ENCODE measurements around the gene IFRD1. TPM values are rescaled to one million over a fixed set of nuclear protein-coding genes. Genes with fewer than 3 reads are reported as not detected.

IFRD1 gene
- polyA plus RNA-seq, 12 donors = 24.0 to 41.8 (median 32.6) TPM; not detected in 1

DNA sequence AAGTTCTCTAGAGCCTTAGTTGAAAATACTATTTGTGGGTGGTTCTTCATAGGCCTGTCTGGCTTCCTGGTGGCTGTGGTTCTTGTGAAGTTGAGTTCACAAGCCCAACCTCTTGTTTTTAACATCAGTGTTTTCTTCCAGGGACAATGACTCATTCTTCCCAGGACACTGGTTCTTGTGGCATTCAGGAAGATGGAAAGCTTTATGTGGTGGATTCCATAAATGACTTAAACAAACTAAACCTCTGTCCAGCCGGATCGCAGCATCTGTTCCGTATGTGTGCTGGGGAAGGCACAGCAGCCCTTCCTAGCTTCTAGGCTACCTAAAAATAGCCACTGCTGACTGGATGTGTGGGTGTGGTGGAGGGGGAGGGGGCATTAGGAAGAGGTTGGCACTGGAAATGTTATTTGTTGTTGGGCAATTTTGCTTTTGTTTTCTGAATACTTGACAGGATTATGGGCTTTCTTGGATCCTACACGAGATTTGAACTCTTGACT is 34.5 kb downstream of the IFRD1 start:
- DNase-seq = no peak

DNA sequence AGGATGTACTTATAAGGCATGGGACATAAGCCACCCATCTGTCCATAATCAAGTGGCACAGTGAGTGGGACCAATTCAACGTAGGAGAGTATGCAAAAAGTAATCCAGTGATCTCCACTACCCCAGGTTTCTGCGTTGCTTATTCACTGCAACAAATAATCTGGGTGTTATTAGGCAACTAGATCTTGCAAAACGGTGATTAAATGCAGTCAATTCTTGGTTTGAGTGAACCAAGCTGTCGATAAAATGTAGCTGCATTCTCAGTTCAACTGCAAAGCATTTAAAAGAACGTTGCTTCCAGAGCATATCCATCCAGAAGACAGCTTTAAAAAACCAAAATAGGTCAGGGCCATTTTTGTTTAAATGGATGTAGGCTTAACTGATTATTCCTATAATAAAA is 35.5 kb downstream of the IFRD1 start:
- DNase-seq = no peak

DNA sequence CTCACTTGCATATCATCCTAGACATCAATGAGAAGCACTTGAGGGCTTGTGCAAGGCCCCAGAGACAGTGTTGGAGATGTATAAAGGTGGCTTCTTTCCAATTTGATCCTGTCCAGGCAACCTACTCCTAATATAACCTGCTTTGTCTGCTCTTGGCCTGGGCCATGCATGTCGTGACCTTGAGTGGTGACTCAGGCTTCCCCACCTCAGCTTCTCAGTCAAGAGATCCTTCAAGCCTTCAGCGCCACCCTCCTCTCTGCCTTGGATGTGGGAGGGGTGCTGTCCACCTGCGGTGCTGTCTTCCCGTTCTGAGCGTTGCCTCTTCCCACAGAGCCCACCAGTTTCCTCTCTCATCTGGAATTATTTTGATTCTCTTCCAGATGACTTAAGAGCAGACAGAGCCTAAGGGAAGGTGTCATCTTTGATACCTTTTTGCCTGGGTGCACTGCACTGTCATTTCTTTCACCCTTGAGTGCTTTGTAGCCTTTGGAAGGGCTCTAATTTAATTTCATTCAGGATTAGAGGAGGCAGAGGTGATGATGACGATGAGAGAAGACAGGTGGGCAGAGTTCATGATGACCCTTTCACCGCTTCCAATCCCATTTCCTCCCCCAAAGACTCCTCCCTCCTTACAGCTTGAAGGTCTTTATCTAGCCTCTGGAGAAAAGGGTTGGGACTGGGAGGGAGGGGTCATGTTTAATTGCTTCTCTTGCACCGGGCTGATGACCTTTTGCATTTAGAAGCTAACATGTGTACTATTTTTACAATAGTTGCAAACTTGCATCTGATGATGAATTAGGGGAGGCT is 37.4 kb downstream of the IFRD1 start:
- no peak for DNase-seq

DNA sequence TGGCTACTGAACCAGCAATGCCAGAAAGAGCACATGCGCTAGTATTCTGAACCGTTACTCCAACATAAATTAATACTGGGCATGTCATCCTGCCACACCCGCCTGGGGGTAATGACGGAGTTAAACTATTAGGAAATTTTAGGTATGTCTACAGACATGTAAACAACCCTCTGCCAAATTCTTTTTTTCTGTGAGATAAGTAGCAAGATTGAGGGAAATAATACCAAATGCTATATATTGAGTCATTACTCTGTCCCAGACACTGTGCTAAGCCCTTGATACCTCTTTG is 37.9 kb downstream of the IFRD1 start:
- no peak for DNase-seq

DNA sequence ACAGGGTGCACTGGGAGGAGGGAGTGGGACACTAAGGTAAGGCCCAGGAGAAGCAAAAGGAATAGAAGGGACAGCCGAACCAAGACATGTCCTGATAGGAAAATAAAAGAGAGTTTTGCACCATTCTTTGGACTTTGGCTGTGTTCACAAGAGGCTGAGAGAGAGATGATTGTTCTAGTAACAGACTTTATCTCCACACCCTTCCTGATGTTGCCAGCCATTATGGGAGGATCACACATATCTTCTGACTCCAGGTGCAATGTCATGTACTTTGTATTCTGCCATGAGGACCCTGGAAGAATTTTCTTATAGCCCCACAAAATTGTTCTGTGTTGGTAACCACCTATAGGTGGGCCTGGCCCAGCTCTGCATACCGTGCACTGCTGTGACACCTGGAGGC is 41.9 kb downstream of the IFRD1 start:
- no peak for DNase-seq

DNA sequence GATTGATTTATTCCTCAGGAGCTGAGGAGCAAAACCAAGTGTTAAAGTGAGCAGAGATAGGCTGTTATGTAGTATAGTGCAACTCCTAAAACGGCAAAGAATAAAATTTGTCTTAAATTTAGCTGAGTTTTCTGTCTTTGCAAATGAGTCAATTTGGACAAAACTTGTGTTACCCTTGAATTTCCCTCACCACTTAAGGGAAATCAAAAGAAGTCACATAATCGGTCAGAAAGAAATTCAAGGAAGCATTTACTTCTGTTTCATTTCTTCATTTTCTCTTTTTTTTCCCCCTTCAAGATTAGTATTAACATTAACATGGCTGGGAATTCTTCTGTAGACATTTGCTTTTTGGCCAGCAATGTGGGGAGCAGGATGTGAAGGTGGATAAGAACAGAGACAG is 44.4 kb downstream of the IFRD1 start:
- DNase-seq = no peak

DNA sequence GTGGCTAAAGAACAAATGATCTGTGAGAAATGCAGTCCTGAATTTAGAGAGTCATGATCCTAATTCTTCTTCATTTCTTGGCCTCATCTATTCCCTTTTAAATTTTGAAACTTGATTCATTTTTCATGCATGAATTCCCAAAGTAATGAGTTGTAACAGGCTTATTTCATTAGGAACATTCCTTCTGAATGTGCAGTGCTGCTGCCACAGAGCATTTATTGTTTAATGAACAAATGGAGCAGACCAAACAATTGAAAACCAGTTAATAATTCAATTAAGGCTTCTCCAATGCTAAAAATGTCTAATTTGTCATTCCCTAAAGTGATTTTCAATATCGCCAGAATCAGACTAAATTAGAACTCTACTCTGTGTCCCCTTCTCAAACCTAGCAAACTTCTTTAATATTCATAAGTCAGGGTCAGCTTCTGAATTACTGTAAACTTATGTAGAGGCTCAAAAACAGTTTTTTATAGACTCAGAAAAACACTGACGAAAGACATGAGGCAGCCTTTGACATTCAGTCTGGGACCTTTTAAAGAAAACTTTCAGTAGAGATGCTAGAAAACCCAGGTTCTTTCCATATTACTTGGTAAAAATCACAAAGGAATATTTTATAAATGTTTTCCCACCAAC is 45.0 kb downstream of the IFRD1 start:
- DNase-seq = no peak

DNA sequence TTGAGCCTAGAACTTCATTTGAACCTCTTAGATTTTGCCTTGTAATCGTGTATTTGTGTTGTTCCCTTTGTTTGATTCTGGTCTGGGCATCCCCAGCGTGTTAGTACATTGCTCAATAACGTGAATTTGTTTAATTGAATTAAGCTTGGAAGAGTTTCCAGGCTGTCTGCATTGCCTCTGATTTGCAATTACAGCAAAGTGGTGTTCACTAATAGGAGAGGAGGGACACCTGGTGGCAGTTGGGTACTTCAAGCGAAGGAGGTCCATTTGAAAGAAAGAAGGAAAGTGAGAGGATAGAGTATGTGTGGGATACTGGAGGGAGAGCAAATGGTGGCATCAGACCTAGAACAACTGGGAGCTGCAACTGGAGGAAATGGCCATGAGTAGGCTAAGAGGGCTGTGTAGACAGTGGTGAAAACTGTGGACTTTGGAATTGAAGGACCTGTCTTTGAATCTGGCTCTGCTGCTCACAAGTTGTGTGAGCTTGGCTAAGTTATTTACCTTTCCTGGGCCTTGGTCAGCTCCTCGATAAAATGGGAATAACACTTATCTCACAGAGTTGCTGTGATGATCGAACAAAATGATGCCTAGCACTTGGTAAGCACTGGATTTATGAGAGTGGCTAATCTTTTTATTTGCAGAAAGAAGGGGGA is 45.7 kb downstream of the IFRD1 start:
- DNase-seq = no peak

DNA sequence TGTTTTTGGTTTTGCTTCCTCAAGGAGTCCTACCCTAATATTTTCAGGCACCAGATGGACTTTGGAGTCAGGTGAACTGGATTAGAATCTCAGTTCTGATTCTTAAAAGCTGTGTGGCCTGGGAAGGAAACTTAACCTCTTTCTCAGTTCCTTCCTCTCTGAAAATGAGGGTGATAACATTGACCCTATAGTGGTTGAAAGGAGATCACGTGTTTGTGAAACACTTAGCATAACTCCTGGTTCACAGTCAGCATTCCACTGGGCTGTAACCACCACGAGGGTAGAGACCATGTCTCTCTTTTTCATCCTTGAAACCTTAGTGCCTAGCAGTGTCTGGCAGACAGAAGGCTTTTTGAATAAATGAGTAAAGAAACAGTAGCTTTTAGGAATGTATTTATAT is 47.2 kb downstream of the IFRD1 start:
- no peak for DNase-seq

DNA sequence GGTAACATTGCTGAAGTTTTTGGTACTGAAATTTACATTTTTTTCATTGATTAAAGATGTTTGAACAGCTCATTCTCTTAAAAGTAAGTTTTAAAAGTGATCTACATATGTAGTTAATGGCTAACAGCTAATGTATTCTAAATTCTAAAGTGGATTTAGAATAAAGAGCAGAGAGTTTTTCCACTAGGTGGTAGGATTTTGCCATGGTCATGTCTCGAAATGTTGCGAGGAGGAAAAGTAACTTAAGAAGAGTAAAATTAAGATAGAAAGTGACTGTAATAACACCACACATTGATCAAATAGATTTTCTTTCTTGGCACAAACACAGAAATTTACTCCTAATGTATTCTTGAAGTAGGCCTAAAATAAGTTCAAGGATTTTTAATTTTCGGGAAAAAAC is 50.4 kb downstream of the IFRD1 start:
- DNase-seq = no peak

DNA sequence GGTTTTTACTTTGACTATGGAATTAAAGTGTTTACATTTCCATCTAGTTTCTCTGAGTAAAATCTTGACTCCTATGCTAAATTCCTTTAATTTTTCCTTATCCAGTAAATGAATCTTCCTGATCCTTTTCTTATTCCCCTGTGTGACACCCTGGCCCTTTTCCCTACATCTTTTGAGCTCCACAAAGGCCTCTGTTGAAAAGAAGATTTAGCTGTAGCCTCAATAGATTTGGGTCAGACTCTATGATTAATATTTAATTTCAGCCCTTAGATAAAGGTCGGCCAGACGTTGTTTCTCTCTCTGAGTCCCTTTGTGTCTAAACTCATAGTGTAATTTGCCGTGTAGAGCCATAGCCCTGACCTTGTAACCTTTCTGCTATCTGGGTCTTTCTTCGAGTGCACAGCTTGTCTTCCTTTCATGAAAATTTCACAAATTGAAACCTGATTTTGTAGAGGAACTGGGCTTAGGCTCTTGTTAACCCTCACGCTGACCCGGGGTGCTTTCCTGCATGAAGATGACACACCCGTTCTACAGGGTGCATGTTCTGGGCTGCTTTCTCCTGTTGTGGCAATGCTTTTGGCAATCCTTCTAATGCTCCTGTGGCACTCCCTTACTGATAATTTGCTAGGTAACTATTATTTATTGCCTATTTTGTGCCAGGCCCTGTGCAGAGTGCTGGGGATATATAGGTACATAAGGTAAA is 51.7 kb downstream of the IFRD1 start:
- no peak for DNase-seq

DNA sequence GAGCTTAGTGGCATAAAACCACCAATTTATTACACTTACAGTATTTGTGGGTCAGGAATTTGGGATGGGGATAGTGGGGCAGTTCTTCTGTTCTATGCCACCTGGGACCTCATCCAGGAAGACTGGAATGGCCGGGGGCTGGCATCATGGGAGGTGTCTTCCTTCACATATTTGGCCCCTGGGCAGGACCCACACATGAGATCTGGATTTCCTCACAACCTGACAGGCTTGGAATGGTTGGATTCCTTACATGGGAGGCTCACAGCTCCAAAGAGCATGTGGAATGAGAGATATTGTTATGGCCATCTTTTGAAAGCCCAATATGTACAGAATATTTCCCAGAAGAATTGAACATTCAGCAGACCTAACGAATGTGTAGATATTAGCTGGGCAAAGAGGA is 52.4 kb downstream of the IFRD1 start:
- DNase-seq = no peak

DNA sequence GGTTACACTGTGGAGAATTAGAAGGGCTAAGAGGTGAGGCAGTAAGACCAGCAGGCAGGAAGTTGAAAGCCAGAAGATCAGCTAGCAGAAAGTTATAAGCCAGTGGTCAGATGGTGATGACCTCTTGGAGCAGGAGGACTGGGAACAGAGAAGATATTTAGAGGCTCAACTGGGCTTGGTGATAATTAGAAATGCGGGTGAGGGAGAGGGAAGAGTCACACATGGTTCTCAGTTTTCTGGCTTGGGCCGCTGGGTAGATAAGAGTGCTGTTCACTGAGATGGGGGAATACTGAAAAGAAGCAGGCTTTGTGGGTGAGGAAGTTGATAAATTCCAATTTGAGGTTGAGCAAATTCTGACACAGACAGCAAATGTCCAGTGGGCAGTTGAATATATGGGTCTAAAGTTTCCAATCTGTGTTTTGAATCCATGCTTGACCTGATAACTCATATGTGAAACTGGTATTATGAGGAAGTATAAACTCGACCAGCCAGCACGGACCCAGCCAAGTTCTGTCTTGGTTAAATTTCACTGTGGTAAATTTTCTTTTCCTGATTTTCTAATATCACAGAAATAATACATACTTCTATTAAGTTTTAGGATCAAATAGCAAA is 53.2 kb downstream of the IFRD1 start:
- DNase-seq = no peak

DNA sequence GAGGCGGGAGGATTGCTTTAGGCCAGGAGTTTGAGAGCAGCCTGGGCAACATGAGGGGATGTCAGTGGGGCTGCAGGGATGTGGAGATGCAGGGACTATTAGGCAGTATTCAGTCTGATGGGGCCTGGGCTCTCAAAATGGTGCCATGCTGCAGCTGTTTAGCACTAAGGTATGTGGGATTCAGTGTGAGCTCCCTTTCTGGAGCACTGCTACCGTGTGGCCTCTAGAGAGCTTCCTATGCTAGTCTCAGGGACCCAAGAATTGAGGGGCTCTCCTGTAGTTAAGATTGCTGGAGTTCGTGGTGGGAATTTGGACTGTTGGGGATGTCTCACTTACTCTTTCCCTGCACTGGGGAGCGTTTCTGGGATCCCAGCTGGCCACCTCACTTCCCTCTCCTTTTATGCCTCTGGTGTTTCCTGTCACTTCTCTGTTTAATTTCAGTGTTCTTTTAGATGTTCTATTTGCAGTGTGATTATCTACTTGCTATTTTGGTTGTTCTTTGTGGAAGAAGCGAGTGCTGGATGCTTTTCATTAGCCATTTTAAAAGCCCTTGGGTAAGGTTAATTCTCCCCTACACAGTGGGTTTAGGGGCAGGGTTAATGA is 53.9 kb downstream of the IFRD1 start:
- no peak for DNase-seq

DNA sequence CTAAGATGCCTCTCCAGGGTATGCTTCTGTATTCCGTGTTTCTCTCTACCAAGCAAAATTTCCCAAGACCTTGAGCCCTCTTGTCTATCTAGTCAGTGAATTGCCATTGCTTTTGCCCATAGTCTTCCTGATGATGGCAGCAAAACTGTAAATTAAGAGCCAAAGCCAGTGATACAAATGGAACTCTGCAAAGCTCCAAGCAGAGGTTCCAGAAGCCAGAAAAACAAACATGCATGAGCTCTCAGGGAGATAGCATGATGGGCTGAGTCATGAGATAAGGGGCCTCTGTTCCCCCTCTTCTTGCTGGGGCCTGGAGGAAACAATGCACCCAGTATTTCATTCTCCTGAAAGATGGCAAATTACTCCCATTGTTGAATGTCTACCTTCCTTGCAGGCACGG is 55.2 kb downstream of the IFRD1 start:
- DNase-seq = no peak

DNA sequence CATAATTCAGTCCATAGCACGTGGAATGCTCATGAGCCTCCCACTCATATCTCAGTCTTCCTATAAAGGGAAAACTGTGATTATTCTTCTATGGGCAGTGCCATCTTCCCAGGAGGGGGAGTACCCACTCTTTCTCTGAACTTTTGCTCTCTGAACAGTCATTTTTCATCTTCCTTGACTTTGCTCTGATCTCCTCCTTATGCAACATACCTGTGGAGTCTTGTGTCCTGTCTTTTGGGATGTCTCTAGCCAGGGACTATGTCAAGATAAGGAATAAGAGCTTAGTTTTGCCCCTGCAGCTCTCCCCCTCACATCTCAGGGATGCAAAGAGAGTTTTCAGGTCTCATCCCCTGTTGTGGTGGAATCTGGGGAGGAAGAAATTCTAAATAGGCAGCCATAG is 58.1 kb downstream of the IFRD1 start:
- no peak for DNase-seq

DNA sequence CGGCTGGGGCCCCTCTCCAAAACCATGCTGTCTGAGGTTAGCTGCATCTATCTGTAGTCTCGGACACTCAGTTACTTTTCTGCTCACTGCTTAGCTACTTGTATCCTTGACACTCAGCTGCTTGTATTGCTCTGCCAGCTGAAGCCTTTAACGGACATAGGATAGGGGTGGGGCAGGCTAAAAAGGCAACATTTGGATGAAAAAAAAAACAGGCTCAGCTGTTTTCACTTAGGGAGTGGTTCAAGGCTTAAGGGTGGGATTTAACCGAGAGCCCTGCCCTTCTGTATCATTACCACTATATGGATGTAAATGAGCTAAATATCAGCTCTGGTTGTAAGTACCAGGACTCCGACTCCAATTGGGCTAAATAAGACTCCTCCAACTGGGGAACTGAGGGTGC is 59.1 kb downstream of the IFRD1 start:
- DNase-seq = no peak

DNA sequence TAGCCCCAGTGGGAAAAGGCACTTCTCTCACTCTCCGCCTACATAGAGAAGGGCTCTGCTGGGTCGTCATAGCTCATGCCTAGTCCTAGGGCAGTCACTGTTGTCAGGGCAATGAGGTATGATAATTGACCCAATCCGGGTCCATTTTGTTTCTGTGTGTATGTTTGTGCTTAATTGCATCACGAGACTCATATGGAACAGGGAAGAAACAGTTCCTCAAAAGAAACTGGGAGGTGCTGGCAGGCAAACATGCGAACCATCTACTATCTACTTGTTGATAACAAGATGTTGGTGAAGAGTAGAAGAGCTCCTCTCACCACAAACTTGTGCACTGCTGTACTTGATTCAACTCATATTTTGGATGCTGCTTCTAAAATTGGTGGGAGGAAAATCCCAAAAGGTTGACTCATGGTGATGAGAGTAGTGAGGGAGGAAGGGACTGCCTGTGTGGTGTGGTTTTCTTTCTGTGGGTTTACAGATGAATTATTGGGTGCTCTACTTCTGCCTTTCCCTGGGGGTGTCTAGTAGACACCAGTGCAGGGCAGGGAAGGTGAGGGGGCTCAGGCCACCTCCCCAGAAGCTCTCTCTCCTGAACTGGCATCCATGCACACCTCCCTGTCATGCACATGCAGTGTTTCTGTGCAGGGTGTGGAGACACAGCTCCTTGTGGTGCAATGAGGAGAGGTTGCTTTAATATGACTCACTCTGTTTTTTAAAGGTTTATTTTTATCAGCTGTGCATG is 59.9 kb downstream of the IFRD1 start:
- DNase-seq = no peak

DNA sequence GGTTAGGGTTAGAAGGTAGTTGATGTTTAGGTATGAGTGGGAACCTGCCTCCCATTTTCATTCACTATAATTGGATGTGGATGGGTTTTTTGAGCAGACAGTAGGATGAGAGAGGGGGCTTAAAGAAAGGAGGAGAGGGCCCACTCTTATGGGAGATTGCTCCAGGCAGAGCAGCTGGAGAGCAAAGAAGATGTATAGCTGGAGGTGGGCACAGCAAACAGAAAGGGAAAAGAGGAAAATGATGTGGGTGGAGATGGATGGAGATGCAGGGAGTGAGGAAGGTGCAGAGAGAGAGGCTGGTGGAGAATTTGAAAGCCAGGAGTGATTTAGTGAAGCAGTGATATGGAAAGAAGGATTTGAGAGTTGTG is 60.5 kb downstream of the IFRD1 start:
- no peak for DNase-seq

DNA sequence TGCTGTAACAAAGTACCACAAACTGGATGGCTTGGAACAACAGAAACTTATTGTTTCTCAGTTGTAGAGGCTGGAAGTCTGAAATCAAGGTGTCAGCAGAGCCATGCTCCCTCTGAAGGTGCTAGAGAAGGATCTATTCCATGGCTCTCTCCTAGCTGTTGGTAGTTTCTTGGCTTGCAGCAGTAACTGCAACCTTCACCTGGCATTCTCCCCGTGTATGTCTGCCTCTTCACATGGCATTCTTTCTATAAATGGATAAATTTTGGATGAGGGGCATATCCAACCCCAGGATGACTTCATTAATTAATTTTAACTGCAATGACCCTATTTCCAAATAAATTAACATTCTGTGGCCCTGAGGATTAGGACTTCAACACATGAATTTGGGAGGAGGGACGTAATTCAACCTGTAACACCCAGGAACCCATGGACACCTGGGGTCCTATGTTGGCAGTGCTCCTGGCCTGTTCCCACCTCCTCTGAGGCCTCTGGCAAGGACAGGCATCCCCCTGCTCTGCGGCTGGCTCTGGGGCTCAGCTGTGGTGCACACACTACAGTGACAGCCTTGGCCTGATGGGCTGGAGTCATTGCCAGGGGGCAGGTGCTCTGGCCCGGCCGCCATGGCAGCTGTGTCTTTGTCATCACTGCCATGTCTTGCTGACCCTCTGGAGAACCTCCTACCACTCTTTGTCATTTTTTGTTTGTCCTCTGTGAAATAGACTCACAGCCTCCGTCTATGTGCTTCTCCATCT is 61.4 kb downstream of the IFRD1 start:
- DNase-seq = no peak
